ENCODE results near the gene FAM118A.

DNA sequence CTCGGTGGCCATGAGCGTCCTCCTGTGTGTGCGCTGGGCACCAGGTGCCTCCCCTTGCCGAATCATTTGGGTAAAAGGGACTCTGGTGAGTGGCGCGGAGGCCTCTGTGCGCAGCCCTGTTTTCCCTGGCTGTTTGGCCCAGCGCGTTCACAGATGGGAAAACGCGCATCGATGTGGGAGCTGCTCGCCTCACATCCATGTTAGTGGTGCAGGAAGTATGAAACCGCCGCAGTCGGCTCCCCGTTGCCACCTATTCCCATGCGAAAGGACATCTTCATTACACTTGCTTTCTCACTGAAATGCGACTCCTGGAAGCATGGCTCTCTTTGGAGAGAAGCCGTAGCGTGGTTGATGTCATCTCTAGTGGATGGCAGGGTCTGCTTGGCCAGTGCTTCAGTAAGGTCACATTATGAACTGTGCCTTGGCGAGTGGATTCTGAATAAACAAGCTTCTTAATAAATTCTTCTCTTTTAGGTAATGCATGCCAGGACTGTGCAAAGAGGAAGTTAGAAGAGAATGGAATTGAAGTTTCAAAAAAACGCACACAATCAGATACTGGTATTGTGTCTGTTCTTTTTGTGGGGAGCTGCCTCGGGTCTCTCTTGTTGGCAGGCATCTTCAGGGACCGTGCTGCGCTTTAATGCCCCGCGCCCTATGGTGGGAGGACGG lies 26.3 kb downstream of the FAM118A start:
- TF ChIP-seq, protein P1, sequence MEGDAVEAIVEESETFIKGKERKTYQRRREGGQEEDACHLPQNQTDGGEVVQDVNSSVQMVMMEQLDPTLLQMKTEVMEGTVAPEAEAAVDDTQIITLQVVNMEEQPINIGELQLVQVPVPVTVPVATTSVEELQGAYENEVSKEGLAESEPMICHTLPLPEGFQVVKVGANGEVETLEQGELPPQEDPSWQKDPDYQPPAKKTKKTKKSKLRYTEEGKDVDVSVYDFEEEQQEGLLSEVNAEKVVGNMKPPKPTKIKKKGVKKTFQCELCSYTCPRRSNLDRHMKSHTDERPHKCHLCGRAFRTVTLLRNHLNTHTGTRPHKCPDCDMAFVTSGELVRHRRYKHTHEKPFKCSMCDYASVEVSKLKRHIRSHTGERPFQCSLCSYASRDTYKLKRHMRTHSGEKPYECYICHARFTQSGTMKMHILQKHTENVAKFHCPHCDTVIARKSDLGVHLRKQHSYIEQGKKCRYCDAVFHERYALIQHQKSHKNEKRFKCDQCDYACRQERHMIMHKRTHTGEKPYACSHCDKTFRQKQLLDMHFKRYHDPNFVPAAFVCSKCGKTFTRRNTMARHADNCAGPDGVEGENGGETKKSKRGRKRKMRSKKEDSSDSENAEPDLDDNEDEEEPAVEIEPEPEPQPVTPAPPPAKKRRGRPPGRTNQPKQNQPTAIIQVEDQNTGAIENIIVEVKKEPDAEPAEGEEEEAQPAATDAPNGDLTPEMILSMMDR (optimal IDR thresholded peaks at IDR 0.05 in 1 of 3, IDR thresholded peaks at IDR 0.05 in 1 of 3, conservative IDR thresholded peaks at IDR 0.05 in 1 of 3; ENCODE audit: extremely low read depth in 1 of 3, insufficient read depth in 2 of 3, low read length in 3 of 3), result no peak
- no peak for TF ChIP-seq EZH2 (IDR thresholded peaks at IDR 0.05; ENCODE audit: low read length)

Data from keratinocyte (primary cell).